A549 (cell line): Measurements from ENCODE around the gene TNPO3. TPM values are rescaled to one million over a fixed set of nuclear protein-coding genes. Genes with fewer than 3 reads are reported as not detected.

Experiments
- ATAC-seq, 2 experiments: fragments of 200-7000 bp in 1 of 2; fragments of >200 bp in 1 of 2; cut with Nextera tagmentation in 1 of 2; cut with Tn5 transposase in 1 of 2; 3 replicates each; pipeline versions ENCODE4 v1.8.0 to v1.9.1; 2018 to 2020; ENCODE audit warnings: mild to moderate bottlenecking in 1 of 2, moderate library complexity in 1 of 2
- CTCF ChIA-PET: fragments of 300-600 bp; sonication (Branson Sonifier 250); formaldehyde crosslinking; extraction: SDS; loops from one replicate; lab custom pipeline; 2021; ENCODE audit warnings: antibody characterized with exemption, inconsistent platforms; lab: Yijun Ruan, JAX
- POLR2A ChIA-PET: fragments of 350-600 bp; formaldehyde crosslinking; extraction: SDS; loops from one replicate; lab custom pipeline; 2021; ENCODE audit warnings: antibody characterized with exemption, inconsistent platforms; lab: Yijun Ruan, JAX
- DNase-seq, 2 experiments: peaks; one replicate each; pipeline versions ENCODE4 v3.0.0 to v3.0.0-alpha.2; 2011 to 2016; ENCODE audit warnings: low read depth in 1 of 2, low spot score in 1 of 2
- FAIRE-seq: peaks from 2 replicates; lab custom pipeline; 2011; peaks lifted over from hg19 to GRCh38; lab: Jason Lieb, UNC
- H3K27ac ChIP-seq, 2 experiments: fragments of >200 bp; sonication (Bioruptor Twin); formaldehyde crosslinking; 3 replicates each; pipeline ENCODE4 v1.5.1; 2016 to 2017
- H3K4me1 ChIP-seq: fragments of >200 bp; sonication (Bioruptor Twin); formaldehyde crosslinking; 3 replicates; pipeline ENCODE4 v1.6.1; 2016
- H3K4me2 ChIP-seq: fragments of >200 bp; sonication (Bioruptor Twin); formaldehyde crosslinking; 3 replicates; pipeline ENCODE4 v1.6.1; 2016
- H3K4me3 ChIP-seq: fragments of >200 bp; sonication (Bioruptor Twin); formaldehyde crosslinking; 3 replicates; pipeline ENCODE4 v1.5.1; 2016
- H3K9me3 ChIP-seq: fragments of >200 bp; sonication (Bioruptor Twin); formaldehyde crosslinking; 3 replicates; pipeline ENCODE4 v1.6.1; 2016
- ATOH8 ChIP-seq: fragments of 250-450 bp; sonication (Bioruptor Pico); IDR thresholded peaks from 2 replicates; pipeline ENCODE4 v1.5.0; 2020; ENCODE audit warnings: low read depth, mild to moderate bottlenecking, moderate library complexity
- BHLHE40 ChIP-seq: IDR thresholded peaks from 2 replicates; pipeline ENCODE4 v1.6.1; 2012; ENCODE audit warnings: low read depth, low read length, inconsistent platforms
- CBX8 ChIP-seq: fragments of 200-600 bp; sonication (generic); IDR thresholded peaks from 2 replicates; pipeline ENCODE4 v1.6.1; 2016
- CHD2 ChIP-seq: fragments of 150-350 bp; IDR thresholded peaks from 2 replicates; pipeline ENCODE4 v1.6.1; 2014; ENCODE audit warnings: low read length; ENCODE audit not compliant: partially characterized antibody
- CHD4 ChIP-seq: fragments of 200-600 bp; sonication (generic); IDR thresholded peaks from 2 replicates; pipeline ENCODE4 v1.6.1; 2016; ENCODE audit warnings: antibody characterized with exemption, mild to moderate bottlenecking, borderline replicate concordance
- EHMT2 ChIP-seq: fragments of 200-600 bp; sonication (generic); IDR thresholded peaks from 2 replicates; pipeline ENCODE4 v1.6.1; 2016; ENCODE audit warnings: antibody characterized with exemption, low read depth, mild to moderate bottlenecking, moderate library complexity
- ELK1 ChIP-seq: fragments of 150-350 bp; IDR thresholded peaks from 2 replicates; pipeline ENCODE4 v1.6.1; 2014; ENCODE audit warnings: low read depth, mild to moderate bottlenecking, low read length
- EP300 ChIP-seq, 2 experiments: fragments of >200 bp; sonication (Bioruptor Twin); formaldehyde crosslinking; IDR thresholded peaks; 2 replicates in 1 of 2; 3 replicates in 1 of 2; pipeline ENCODE4 v1.6.1; 2016 to 2017
- ESRRA ChIP-seq: fragments of 150-350 bp; IDR thresholded peaks from 2 replicates; pipeline ENCODE4 v1.6.1; 2014; ENCODE audit warnings: mild to moderate bottlenecking, low read length, borderline replicate concordance
- FOSB ChIP-seq: fragments of 250-450 bp; sonication (Bioruptor Pico); IDR thresholded peaks from 2 replicates; pipeline ENCODE4 v1.5.0; 2020; ENCODE audit warnings: mild to moderate bottlenecking, moderate library complexity
- GATA3 ChIP-seq: IDR thresholded peaks from 2 replicates; pipeline ENCODE4 v1.6.1; 2012; ENCODE audit warnings: borderline replicate concordance
- HDAC2 ChIP-seq: fragments of 200-600 bp; sonication (generic); IDR thresholded peaks from 2 replicates; pipeline ENCODE4 v1.6.1; 2016
- HES2 ChIP-seq: fragments of >200 bp; sonication (Bioruptor Twin); formaldehyde crosslinking; IDR thresholded peaks from 2 replicates; pipeline ENCODE4 v1.6.1; 2016
- HOXB5 ChIP-seq: fragments of 250-450 bp; sonication (Bioruptor Pico); IDR thresholded peaks from 2 replicates; pipeline ENCODE4 v1.5.0; 2020; ENCODE audit warnings: mild to moderate bottlenecking, moderate library complexity
- JUNB ChIP-seq: fragments of >200 bp; sonication (Bioruptor Twin); formaldehyde crosslinking; IDR thresholded peaks from 2 replicates; pipeline ENCODE4 v1.6.1; 2016
- KDM5A ChIP-seq: fragments of 200-600 bp; sonication (generic); IDR thresholded peaks from 2 replicates; pipeline ENCODE4 v1.6.1; 2016; ENCODE audit warnings: antibody characterized with exemption, mild to moderate bottlenecking
- MAFK ChIP-seq: fragments of 450-650 bp; IDR thresholded peaks from 2 replicates; pipeline ENCODE4 v1.6.1; 2014; ENCODE audit not compliant: partially characterized antibody
- MAX ChIP-seq: IDR thresholded peaks from 2 replicates; pipeline ENCODE4 v1.6.1; 2012
- MAZ ChIP-seq: fragments of 150-350 bp; IDR thresholded peaks from 2 replicates; pipeline ENCODE4 v1.6.1; 2014; ENCODE audit warnings: antibody characterized with exemption, low read depth, low read length, borderline replicate concordance
- NFE2L2 ChIP-seq: fragments of 150-350 bp; conservative IDR thresholded peaks from 2 replicates; pipeline ENCODE4 v1.6.1; 2014; ENCODE audit warnings: low read length
- POLR2A ChIP-seq: IDR thresholded peaks from 2 replicates; pipeline ENCODE4 v1.6.1; 2012; ENCODE audit warnings: mild to moderate bottlenecking, low read length
- POLR2AphosphoS2 ChIP-seq: conservative IDR thresholded peaks from 2 replicates; pipeline ENCODE4 v1.6.1; 2012; ENCODE audit warnings: low read length, improper control_type of control experiment, inconsistent platforms
- RARB ChIP-seq: fragments of 250-450 bp; sonication (Bioruptor Pico); IDR thresholded peaks from 2 replicates; pipeline ENCODE4 v1.8.0; 2021; ENCODE audit warnings: mild to moderate bottlenecking, moderate library complexity
- RCOR1 ChIP-seq: fragments of 150-350 bp; IDR thresholded peaks from 2 replicates; pipeline ENCODE4 v1.6.1; 2014; ENCODE audit warnings: antibody characterized with exemption, low read length, low read depth
- SMC3 ChIP-seq: fragments of >200 bp; sonication (Bioruptor Twin); formaldehyde crosslinking; IDR thresholded peaks from 3 replicates; pipeline ENCODE4 v1.6.1; 2018; ENCODE audit warnings: inconsistent platforms
- TP53 ChIP-seq: fragments of 250-450 bp; sonication (Bioruptor Pico); IDR thresholded peaks from 2 replicates; pipeline ENCODE4 v1.5.0; 2021; ENCODE audit warnings: mild to moderate bottlenecking, moderate library complexity
- USF2 ChIP-seq: fragments of 450-650 bp; IDR thresholded peaks from 2 replicates; pipeline ENCODE4 v1.6.1; 2014; ENCODE audit warnings: antibody characterized with exemption
- ZNF302 ChIP-seq: fragments of 250-450 bp; sonication (Bioruptor Pico); IDR thresholded peaks from 2 replicates; pipeline ENCODE4 v1.9.0; 2021; ENCODE audit warnings: inconsistent platforms, mild to moderate bottlenecking, moderate library complexity
- WGBS: methylation state at CpG from one replicate; pipeline ENCODE4 v1.1.6; 2017; ENCODE audit errors: missing lambda C conversion rate; 5-methylcytosine and 5-hydroxymethylcytosine counted together
- polyA plus RNA-seq, 4 experiments: library from polyadenylated mRNA; depleted of rRNA in 3 of 4; stranded (reverse); fragments of >200 nt; fragmentation: RNase III in 1 of 4; extraction: RNeasy Plus Mini Kit Qiagen cat#74134 plus additional on column Dnase treatment in 1 of 4; gene quantifications; 2 replicates in 3 of 4; 3 replicates in 1 of 4; pipeline ENCODE4 v1.2.3, GENCODE V29; 2011 to 2017

Gene TNPO3
- polyA plus RNA-seq, 2 of the 4 experiments (the other 2 are of a cell fraction) = 43.2 to 66.9 TPM

- Histone ChIP-seq H3K4me2 (no peak overlapping the region), H3K27ac (no peak overlapping the region), H3K4me1 (no peaks in the 10 kb centered on the region), H3K4me3 (no peak overlapping the region), H3K9me3 (no peaks in the 10 kb centered on the region)
- ChIA-PET POLR2A (no interaction called here), CTCF (interaction anchor here (0.6 to 1.8 kb wide), 4 partner anchors 10 to 81 kb away, joined by 3 to 4 read pairs (median 3); no protein-coding TSS in a partner anchor)
- TF ChIP-seq MAZ (no peak), MAFK (no peak), USF2 (no peak), RARB (CRISPR knock-in tag) (no peak), TP53 (CRISPR knock-in tag) (no peak), BHLHE40 (no peak), GATA3 (no peak), HOXB5 (no peak), SMC3 (no peak), ZNF302 (CRISPR knock-in tag) (no peak), RCOR1 (no peak)
- DNase-seq = no peak
- no peak for ATAC-seq
- FAIRE-seq = no peak
- 74% methylated on average over 3 of the region's 3 CpGs for WGBS
Observed at GRCh38 chr7:129010075-129010474, 44.8 kb downstream of the TNPO3 start.

GRCh38 chr7:129009437-129009836 is 45.5 kb downstream of the TNPO3 start:
- H3K4me2 ChIP-seq = no peak overlapping the region
- POLR2A ChIA-PET = no interaction called here
- ATAC-seq = no peak
- H3K9me3 ChIP-seq = no peaks in the 10 kb centered on the region
- no peak overlapping the region for H3K4me3 ChIP-seq
- CTCF ChIA-PET = interaction anchor here (0.7 to 1.8 kb wide), 3 partner anchors 14 to 82 kb away, joined by 3 to 4 read pairs (median 3); no protein-coding TSS in a partner anchor
- H3K27ac ChIP-seq = no peak overlapping the region
- WGBS = 95% methylated on average over 3 of the region's 3 CpGs
- H3K4me1 ChIP-seq = no peaks in the 10 kb centered on the region
- no peak for TF ChIP-seq RCOR1
- TF ChIP-seq NFE2L2 = no peak
- TF ChIP-seq CHD2 = no peak
- DNase-seq = no peak
- no peak for FAIRE-seq

GRCh38 chr7:129008645-129009414 is 46.1 kb downstream of the TNPO3 start:
- Histone ChIP-seq H3K27ac (no peak overlapping the region), H3K9me3 (no peaks in the 10 kb centered on the region), H3K4me1 (no peaks in the 10 kb centered on the region), H3K4me3 (no peak overlapping the region), H3K4me2 (no peak overlapping the region)
- TF ChIP-seq EP300 (IDR thresholded peaks at IDR 0.05) = no peak
- TF ChIP-seq ELK1 = no peak
- TF ChIP-seq GATA3 = no peak
- TF ChIP-seq HES2 = no peak
- no peak for TF ChIP-seq MAX
- no peak for TF ChIP-seq CHD4
- TF ChIP-seq POLR2A = no peak
- no peak for TF ChIP-seq HDAC2
- no peak for TF ChIP-seq CBX8
- TF ChIP-seq USF2 = no peak
- no peak for TF ChIP-seq BHLHE40
- TF ChIP-seq FOSB = no peak
- TF ChIP-seq TP53 (CRISPR knock-in tag) = no peak
- no peak for TF ChIP-seq POLR2AphosphoS2
- TF ChIP-seq JUNB = no peak
- no peak for TF ChIP-seq ATOH8 (CRISPR knock-in tag)
- no peak for TF ChIP-seq SMC3
- no peak for TF ChIP-seq EHMT2
- no peak for TF ChIP-seq ESRRA
- no peak for TF ChIP-seq KDM5A
- FAIRE-seq = peak; percentile 18
- WGBS = 60% methylated on average over 2 of the region's 2 CpGs
- POLR2A ChIA-PET = no interaction called here
- DNase-seq = no peak
- CTCF ChIA-PET = interaction anchor here (0.9 kb wide), 1 partner anchor 15 kb away, joined by 3 read pairs; no protein-coding TSS in a partner anchor
- no peak for ATAC-seq
